Neural progenitor cell (in vitro differentiated cells): ENCODE measurements around the gene DDX10.

Source experiments
- CTCF ChIP-seq: fragments of 200-600 bp; sonication (generic); IDR thresholded peaks from 2 replicates; pipeline ENCODE4 v1.5.1; 2017; ENCODE audit warnings: antibody characterized with exemption, mild to moderate bottlenecking
- EZH2 ChIP-seq: fragments of 200-600 bp; sonication (generic); IDR thresholded peaks from 2 replicates; pipeline ENCODE4 v1.6.1; 2017; ENCODE audit warnings: antibody characterized with exemption, mild to moderate bottlenecking, moderate library complexity
- EZH2phosphoT487 ChIP-seq: fragments of 200-600 bp; sonication (generic); IDR thresholded peaks from 2 replicates; pipeline ENCODE4 v1.6.1; 2017; ENCODE audit warnings: antibody characterized with exemption

- no peak for TF ChIP-seq CTCF
- TF ChIP-seq EZH2phosphoT487: no peak
- no peak for TF ChIP-seq EZH2
Observed at GRCh38 chr11:108693852-108694251, 29.0 kb downstream of the DDX10 start.
